GM12878 (cell line): ENCODE data around the gene HEMK1.

ENCODE experiments used
- BACH1 ChIP-seq: fragments of 450-650 bp; IDR thresholded peaks from 2 replicates; pipeline ENCODE4 v1.6.1; 2017; ENCODE audit warnings: mild to moderate bottlenecking, borderline replicate concordance
- CHD2 ChIP-seq: IDR thresholded peaks from 2 replicates; pipeline ENCODE4 v1.6.1; 2011; ENCODE audit warnings: low read depth, low read length, improper control_type of control experiment, borderline replicate concordance
- CREM ChIP-seq: IDR thresholded peaks from 2 replicates; pipeline ENCODE4 v1.6.1; 2014; ENCODE audit warnings: antibody characterized with exemption, low read depth
- CTCF ChIP-seq, 3 experiments: IDR thresholded peaks in 2 of 3; conservative IDR thresholded peaks in 1 of 3; 2 replicates each; pipeline ENCODE4 v1.5.1; 2011; ENCODE audit warnings: low read depth in 3 of 3, low read length in 3 of 3, mild to moderate bottlenecking in 3 of 3, control low read depth in 2 of 3, moderate library complexity in 2 of 3, inconsistent platforms in 1 of 3, mixed read lengths in 1 of 3; ENCODE audit not compliant: control insufficient read depth in 2 of 3, insufficient read depth in 1 of 3; ENCODE audit errors: extremely low read depth in 1 of 3
- E2F8 ChIP-seq: fragments of 450-650 bp; IDR thresholded peaks from 2 replicates; pipeline ENCODE4 v1.6.1; 2018; ENCODE audit warnings: mild to moderate bottlenecking, low read depth, moderate library complexity; ENCODE audit not compliant: partially characterized antibody
- GABPA ChIP-seq: IDR thresholded peaks from 2 replicates; pipeline ENCODE4 v1.6.1; 2014; ENCODE audit warnings: antibody characterized with exemption, low read depth, mild to moderate bottlenecking, inconsistent platforms
- HSF1 ChIP-seq: fragments of 150-350 bp; IDR thresholded peaks from 2 replicates; pipeline ENCODE4 v1.6.1; 2014; ENCODE audit warnings: mild to moderate bottlenecking, low read depth, low read length
- NR2F1 ChIP-seq: fragments of 450-650 bp; conservative IDR thresholded peaks from 2 replicates; pipeline ENCODE4 v1.6.1; 2017; ENCODE audit warnings: mild to moderate bottlenecking
- POLR2A ChIP-seq: IDR thresholded peaks from 2 replicates; pipeline ENCODE4 v1.6.1; 2011; ENCODE audit warnings: low read depth, mild to moderate bottlenecking, low read length
- POLR2AphosphoS5 ChIP-seq: IDR thresholded peaks from 2 replicates; pipeline ENCODE4 v1.6.1; 2011; ENCODE audit warnings: mild to moderate bottlenecking, low read length, inconsistent platforms
- RCOR1 ChIP-seq: conservative IDR thresholded peaks from 2 replicates; pipeline ENCODE4 v1.6.1; 2012; ENCODE audit warnings: low read depth, low read length, improper control_type of control experiment
- SRF ChIP-seq, 2 experiments: IDR thresholded peaks; 2 replicates each; pipeline ENCODE4 v1.6.1; 2011; ENCODE audit warnings: low read depth in 2 of 2, low read length in 2 of 2, mild to moderate bottlenecking in 1 of 2, moderate library complexity in 1 of 2
- TARDBP ChIP-seq: IDR thresholded peaks from 2 replicates; pipeline ENCODE4 v1.6.1; 2016; ENCODE audit warnings: borderline replicate concordance
- TCF3 ChIP-seq: IDR thresholded peaks from 2 replicates; pipeline ENCODE4 v1.6.1; 2012; ENCODE audit warnings: low read depth, mild to moderate bottlenecking, low read length, borderline replicate concordance; ENCODE audit not compliant: insufficient read depth

GRCh38 chr3:50610992-50611463 lies 41.7 kb downstream of the HEMK1 start:
- TF ChIP-seq CHD2 (no peak), E2F8 (no peak), CTCF (IDR thresholded peaks at IDR 0.05 in 2 of 3, conservative IDR thresholded peaks at IDR 0.05 in 1 of 3; ENCODE audit: control insufficient read depth in 2 of 3, extremely low read depth in 1 of 3, insufficient read depth in 1 of 3, low read depth in 3 of 3, low read length in 3 of 3) (no peak), POLR2AphosphoS5 (no peak), RCOR1 (no peak), BACH1 (no peak), SRF (IDR thresholded peaks at IDR 0.05; ENCODE audit: low read depth in 2 of 2, low read length in 2 of 2) (no peak), TCF3 (no peak), GABPA (no peak), TARDBP (no peak), CREM (no peak), POLR2A (no peak), NR2F1 (no peak), HSF1 (no peak)
